Spinal cord (tissue), 10 donors: ENCODE data around the gene SNAPC1. TPM values are rescaled to one million over a fixed set of nuclear protein-coding genes. Genes with fewer than 3 reads are reported as not detected.
"Not testable (repeated sequence)": the region's sequence is repeated elsewhere in the genome, so short reads cannot be mapped to it uniquely, and the experiment has no call there.

Experiments
- DNase-seq, 6 donors: peaks; one replicate each; pipeline versions ENCODE4 v3.0.0 to v3.0.0-alpha.2; 2013 to 2015; ENCODE audit warnings: low spot score in 6 of 6, low read depth in 4 of 6
- H3K27ac ChIP-seq: one replicate; pipeline ENCODE4 v1.5.1; 2013; ENCODE audit warnings: low read depth, low read length, control low read depth
- H3K27me3 ChIP-seq: one replicate; pipeline ENCODE4 v1.6.1; 2013; ENCODE audit warnings: low read length; ENCODE audit not compliant: control insufficient read depth, insufficient read depth
- H3K36me3 ChIP-seq: one replicate; pipeline ENCODE4 v1.6.1; 2013; ENCODE audit warnings: low read length; ENCODE audit not compliant: control insufficient read depth, insufficient read depth
- H3K4me1 ChIP-seq: one replicate; pipeline ENCODE4 v1.6.1; 2013; ENCODE audit warnings: low read length; ENCODE audit not compliant: control insufficient read depth, insufficient read depth
- H3K4me3 ChIP-seq: one replicate; pipeline ENCODE4 v1.5.1; 2013; ENCODE audit warnings: low read depth, low read length, control low read depth
- H3K9me3 ChIP-seq: one replicate; pipeline ENCODE4 v1.6.1; 2013; ENCODE audit warnings: low read length; ENCODE audit not compliant: control insufficient read depth, insufficient read depth
- WGBS: methylation state at CpG from one replicate; pipeline ENCODE4 v1.1.5; 2013; ENCODE audit warnings: missing lambda C conversion rate; ENCODE audit not compliant: insufficient coverage; 5-methylcytosine and 5-hydroxymethylcytosine counted together
- polyA plus RNA-seq, 2 donors: library from polyadenylated mRNA; unstranded; fragments of 120-200 nt; gene quantifications; one replicate each; pipeline ENCODE4 v1.2.1, GENCODE V29; 2013; ENCODE audit not compliant: insufficient read length in 2 of 2
- total RNA-seq, 2 donors: library from RNA; depleted of rRNA in 1 of 2; stranded (reverse); fragments of 120-200 nt in 1 of 2; fragments of >200 nt in 1 of 2; gene quantifications; one replicate each; pipeline versions ENCODE4 v1.2.3 to v1.2.4, GENCODE V29; 2013 to 2014
- donor health status: healthy.

The SNAPC1 gene
- total and polyA plus RNA-seq, 4 donors: 5.6 to 8.3 (median 6.7) TPM

GRCh38 chr14:61726778-61727658 lies 35.2 kb upstream of the SNAPC1 start:
- 100% methylated on average over 1 of the region's 7 CpGs for WGBS

GRCh38 chr14:61730756-61731373 lies 31.4 kb upstream of the SNAPC1 start:
- Histone ChIP-seq H3K36me3 (peaks cover 11% of the 10 kb centered on the region), H3K27ac (no peak overlapping the region), H3K4me1 (no peaks in the 10 kb centered on the region), H3K27me3 (no peaks in the 10 kb centered on the region), H3K9me3 (no peaks in the 10 kb centered on the region), H3K4me3 (no peak overlapping the region)
- no CpG with 5 or more reads among the region's 2 CpGs for WGBS
- DNase-seq: peak in 4 of 6 donors; percentile 10 to 65 (median 32)

More at GRCh38 chr14:61726778-61727658, 35.2 kb upstream of the SNAPC1 start:
- Histone ChIP-seq H3K4me1 (no peaks in the 10 kb centered on the region), H3K36me3 (peaks cover 14% of the 10 kb centered on the region), H3K27ac (no peak overlapping the region), H3K9me3 (no peaks in the 10 kb centered on the region), H3K27me3 (no peaks in the 10 kb centered on the region), H3K4me3 (no peak overlapping the region)
- DNase-seq: no peak

- peaks cover 11% of the 10 kb centered on the region for H3K36me3 ChIP-seq
Observed at GRCh38 chr14:61733972-61734371, 28.2 kb upstream of the SNAPC1 start.

GRCh38 chr14:61736751-61737150 lies 25.5 kb upstream of the SNAPC1 start:
- 100% methylated on average over 1 of the region's 4 CpGs for WGBS
- Histone ChIP-seq H3K36me3 (peaks cover 18% of the 10 kb centered on the region), H3K27me3 (no peaks in the 10 kb centered on the region), H3K9me3 (no peaks in the 10 kb centered on the region), H3K4me3 (no peak overlapping the region), H3K27ac (no peak overlapping the region), H3K4me1 (no peaks in the 10 kb centered on the region)
- DNase-seq: no peak

More at GRCh38 chr14:61733972-61734371, 28.2 kb upstream of the SNAPC1 start:
- no peaks in the 10 kb centered on the region for H3K9me3 ChIP-seq
- H3K4me1 ChIP-seq: no peaks in the 10 kb centered on the region
- no peak overlapping the region for H3K27ac ChIP-seq
- H3K27me3 ChIP-seq: no peaks in the 10 kb centered on the region
- DNase-seq: no peak
- no CpG with 5 or more reads among the region's 2 CpGs for WGBS
- no peak overlapping the region for H3K4me3 ChIP-seq

GRCh38 chr14:61737915-61738314 lies 24.3 kb upstream of the SNAPC1 start:
- H3K9me3 ChIP-seq: no peaks in the 10 kb centered on the region

GRCh38 chr14:61739133-61739532 lies 23.1 kb upstream of the SNAPC1 start:
- Histone ChIP-seq H3K36me3 (peaks cover 30% of the 10 kb centered on the region), H3K4me1 (no peaks in the 10 kb centered on the region), H3K4me3 (no peak overlapping the region), H3K9me3 (no peaks in the 10 kb centered on the region), H3K27me3 (no peaks in the 10 kb centered on the region), H3K27ac (no peak overlapping the region)
- DNase-seq: no peak

More at GRCh38 chr14:61737915-61738314, 24.3 kb upstream of the SNAPC1 start:
- Histone ChIP-seq H3K27me3 (no peaks in the 10 kb centered on the region), H3K4me1 (no peaks in the 10 kb centered on the region), H3K36me3 (peaks cover 25% of the 10 kb centered on the region), H3K27ac (no peak overlapping the region), H3K4me3 (no peak overlapping the region)
- WGBS: 95% methylated on average over 3 of the region's 5 CpGs
- no peak for DNase-seq

GRCh38 chr14:61742371-61742770 lies 19.8 kb upstream of the SNAPC1 start:
- H3K9me3 ChIP-seq: no peaks in the 10 kb centered on the region
- H3K4me3 ChIP-seq: no peak overlapping the region
- no peak overlapping the region for H3K27ac ChIP-seq
- 96% methylated on average over 4 of the region's 6 CpGs for WGBS
- H3K36me3 ChIP-seq: peaks cover 40% of the 10 kb centered on the region
- no peaks in the 10 kb centered on the region for H3K27me3 ChIP-seq
- DNase-seq: no peak
- no peaks in the 10 kb centered on the region for H3K4me1 ChIP-seq

GRCh38 chr14:61744238-61744637 lies 18.0 kb upstream of the SNAPC1 start:
- no peaks in the 10 kb centered on the region for H3K4me1 ChIP-seq
- peaks cover 35% of the 10 kb centered on the region for H3K36me3 ChIP-seq
- H3K4me3 ChIP-seq: no peak overlapping the region
- no peaks in the 10 kb centered on the region for H3K27me3 ChIP-seq
- no peak overlapping the region for H3K27ac ChIP-seq
- WGBS: no CpG with 5 or more reads among the region's 5 CpGs
- no peak for DNase-seq
- no peaks in the 10 kb centered on the region for H3K9me3 ChIP-seq

- H3K27me3 ChIP-seq, H3K27ac ChIP-seq, H3K9me3 ChIP-seq, H3K4me1 ChIP-seq, H3K4me3 ChIP-seq, DNase-seq: not testable (repeated sequence)
- H3K36me3 ChIP-seq: peaks cover 30% of the 10 kb centered on the region
- WGBS: 100% methylated on average over 2 of the region's 3 CpGs
Observed at GRCh38 chr14:61746346-61746745, 15.9 kb upstream of the SNAPC1 start.

GRCh38 chr14:61746881-61747280 lies 15.3 kb upstream of the SNAPC1 start:
- no peaks in the 10 kb centered on the region for H3K4me1 ChIP-seq
- peaks cover 28% of the 10 kb centered on the region for H3K36me3 ChIP-seq
- H3K4me3 ChIP-seq: no peak overlapping the region
- no peak for DNase-seq
- H3K9me3 ChIP-seq: no peaks in the 10 kb centered on the region
- H3K27me3 ChIP-seq: no peaks in the 10 kb centered on the region
- H3K27ac ChIP-seq: no peak overlapping the region
